GM13977 (cell line): ENCODE results near the gene NUP58.

Experiments used
- DNase-seq: peaks from one replicate; pipeline ENCODE4 v3.0.0; 2012; ENCODE audit warnings: low spot score
- CTCF ChIP-seq: IDR thresholded peaks from 2 replicates; pipeline ENCODE4 v1.5.1; 2012; ENCODE audit warnings: mild to moderate bottlenecking, control low read depth; ENCODE audit not compliant: insufficient read depth; ENCODE audit errors: extremely low read depth, missing control alignments
- in situ Hi-C: fragments of 300-500 bp; cut with MboI; formaldehyde crosslinking; loops from one replicate; pipeline ENCODE4 v1.12.0; 2022; ENCODE audit warnings: low sequenced_read_pairs, low pct_unique_long_range_greater_than_20kb, mixed read lengths, inconsistent platforms; ENCODE audit not compliant: unreplicated experiment

NUP58 gene

GRCh38 chr13:25380082-25380481 lies 78.7 kb downstream of the NUP58 start:
- in situ Hi-C loops, result no loop called here
- no peak for DNase-seq
- TF ChIP-seq CTCF, result no peak

- DNase-seq, result no peak
- no peak for TF ChIP-seq CTCF
- in situ Hi-C loops, result no loop called here
These were observed 79.4 kb downstream of the NUP58 start for GRCh38 chr13:25380741-25381324.

GRCh38 chr13:25384758-25385410 lies 83.5 kb downstream of the NUP58 start:
- DNase-seq, result no peak
- in situ Hi-C loops, result no loop called here
- TF ChIP-seq CTCF, result no peak

- in situ Hi-C loops, result no loop called here
- DNase-seq, result no peak
- TF ChIP-seq CTCF, result no peak
These were observed 90.5 kb downstream of the NUP58 start for GRCh38 chr13:25391932-25392331.
